ELR (cell line): Measurements from ENCODE around the gene TNNI3K.

Experiments used
- DNase-seq: peaks from one replicate; pipeline ENCODE4 v3.0.0-alpha.2; 2015; ENCODE audit warnings: low read depth

TNNI3K gene

GRCh38 chr1:74392186-74392585, 157.0 kb downstream of the TNNI3K start:
- no peak for DNase-seq

GRCh38 chr1:74392840-74393239, 157.7 kb downstream of the TNNI3K start:
- DNase-seq, result no peak

- no peak for DNase-seq
Observed at GRCh38 chr1:74395571-74395970, 160.4 kb downstream of the TNNI3K start.

GRCh38 chr1:74396462-74396861, 161.3 kb downstream of the TNNI3K start:
- DNase-seq, result no peak

GRCh38 chr1:74396933-74397332, 161.7 kb downstream of the TNNI3K start:
- DNase-seq, result no peak

GRCh38 chr1:74399249-74399648, 164.1 kb downstream of the TNNI3K start:
- no peak for DNase-seq

GRCh38 chr1:74402873-74403272, 167.7 kb downstream of the TNNI3K start:
- no peak for DNase-seq

GRCh38 chr1:74403606-74404005, 168.4 kb downstream of the TNNI3K start:
- no peak for DNase-seq

GRCh38 chr1:74406759-74407158, 171.6 kb downstream of the TNNI3K start:
- DNase-seq, result no peak

GRCh38 chr1:74407902-74408301, 172.7 kb downstream of the TNNI3K start:
- DNase-seq, result no peak

GRCh38 chr1:74412244-74412643, 177.1 kb downstream of the TNNI3K start:
- no peak for DNase-seq

- DNase-seq, result no peak
Observed at GRCh38 chr1:74415935-74416334, 180.7 kb downstream of the TNNI3K start.

- DNase-seq, result no peak
Observed at GRCh38 chr1:74419611-74420010, 184.4 kb downstream of the TNNI3K start.

- DNase-seq, result no peak
Observed at GRCh38 chr1:74420467-74420866, 185.3 kb downstream of the TNNI3K start.

- no peak for DNase-seq
Observed at GRCh38 chr1:74422421-74423292, 187.5 kb downstream of the TNNI3K start.

- DNase-seq, result no peak
Observed at GRCh38 chr1:74423471-74423870, 188.3 kb downstream of the TNNI3K start.

GRCh38 chr1:74425676-74426075, 190.5 kb downstream of the TNNI3K start:
- DNase-seq, result no peak

GRCh38 chr1:74426208-74426937, 191.2 kb downstream of the TNNI3K start:
- no peak for DNase-seq

- peak; percentile 3 for DNase-seq
Observed at GRCh38 chr1:74427681-74428080, 192.5 kb downstream of the TNNI3K start.

GRCh38 chr1:74429580-74429979, 194.4 kb downstream of the TNNI3K start:
- DNase-seq, result no peak

- no peak for DNase-seq
Observed at GRCh38 chr1:74430342-74430934, 195.3 kb downstream of the TNNI3K start.

GRCh38 chr1:74431531-74431930, 196.3 kb downstream of the TNNI3K start:
- no peak for DNase-seq

GRCh38 chr1:74432325-74432724, 197.1 kb downstream of the TNNI3K start:
- no peak for DNase-seq
